ENCODE results near the gene FERMT1.

The FERMT1 gene

GRCh38 chr20:6030453-6031080 is 92.3 kb downstream of the FERMT1 start:
- no peak overlapping the region for H3K27ac ChIP-seq (ENCODE audit: low read depth, low read length)
- no peak overlapping the region for H2AFZ ChIP-seq (ENCODE audit: low read depth, low read length, severe bottlenecking)
- no peak overlapping the region for H3K9ac ChIP-seq (ENCODE audit: low read length)
- H3K9me3 ChIP-seq (ENCODE audit: insufficient read depth, low read length): no peaks in the 10 kb centered on the region
- H4K20me1 ChIP-seq (ENCODE audit: low read depth, low read length): 0 out of 2 replicates have a peak, but pooled peaks cover 3% of the 10 kb centered on the region
- peaks cover 4% of the 10 kb centered on the region for H3K79me2 ChIP-seq (ENCODE audit: insufficient read depth, low read length)
- H3K4me3 ChIP-seq (ENCODE audit: insufficient read depth, low read length, poor library complexity, severe bottlenecking): no peak overlapping the region
- no peak overlapping the region for H3K4me2 ChIP-seq (ENCODE audit: low read depth, low read length, poor library complexity, severe bottlenecking)
- peaks cover 2% of the 10 kb centered on the region; the same call in 1 of the 2 replicates for H3F3A ChIP-seq (ENCODE audit: insufficient read depth)
- H3K27me3 ChIP-seq (ENCODE audit: low read length): no peaks in the 10 kb centered on the region
- H3K9me2 ChIP-seq (replicated peaks; ENCODE audit: insufficient read depth, low read length): no peaks in the 10 kb centered on the region
- peaks cover 7% of the 10 kb centered on the region; the same call in 1 of the 2 replicates for H3K36me3 ChIP-seq (ENCODE audit: low read length)
- TF ChIP-seq EZH2phosphoT487 (conservative IDR thresholded peaks at IDR 0.05; ENCODE audit: low read length): no peak
- no peak for TF ChIP-seq CTCF (IDR thresholded peaks at IDR 0.05; ENCODE audit: insufficient read depth, low read length, poor library complexity, severe bottlenecking)

- no peak overlapping the region for H3K9ac ChIP-seq (ENCODE audit: low read length)
- no peak overlapping the region for H3K4me3 ChIP-seq (ENCODE audit: insufficient read depth, low read length, poor library complexity, severe bottlenecking)
- H3K79me2 ChIP-seq (ENCODE audit: insufficient read depth, low read length): peaks cover 4% of the 10 kb centered on the region
- H3K4me2 ChIP-seq (ENCODE audit: low read depth, low read length, poor library complexity, severe bottlenecking): no peak overlapping the region
- 0 out of 2 replicates have a peak, but pooled peaks cover 3% of the 10 kb centered on the region for H4K20me1 ChIP-seq (ENCODE audit: low read depth, low read length)
- H3K9me2 ChIP-seq (replicated peaks; ENCODE audit: insufficient read depth, low read length): no peaks in the 10 kb centered on the region
- no peak for TF ChIP-seq EZH2phosphoT487 (conservative IDR thresholded peaks at IDR 0.05; ENCODE audit: low read length)
- TF ChIP-seq CTCF (IDR thresholded peaks at IDR 0.05; ENCODE audit: insufficient read depth, low read length, poor library complexity, severe bottlenecking): no peak
- no peaks in the 10 kb centered on the region; the same call in 1 of the 2 replicates for H3K9me3 ChIP-seq (ENCODE audit: insufficient read depth, low read length)
- H3K27me3 ChIP-seq (ENCODE audit: low read length): no peaks in the 10 kb centered on the region
- peaks cover 7% of the 10 kb centered on the region; the same call in 1 of the 2 replicates for H3K36me3 ChIP-seq (ENCODE audit: low read length)
- no peak overlapping the region for H2AFZ ChIP-seq (ENCODE audit: low read depth, low read length, severe bottlenecking)
- no peak overlapping the region for H3K27ac ChIP-seq (ENCODE audit: low read depth, low read length)
- H3F3A ChIP-seq (ENCODE audit: insufficient read depth): peaks cover 2% of the 10 kb centered on the region; the same call in 1 of the 2 replicates
Observed at GRCh38 chr20:6029538-6029937, 93.3 kb downstream of the FERMT1 start.

- H3K27ac ChIP-seq (ENCODE audit: low read depth, low read length): no peak overlapping the region
- no peaks in the 10 kb centered on the region for H3K9me2 ChIP-seq (replicated peaks; ENCODE audit: insufficient read depth, low read length)
- H3K36me3 ChIP-seq (ENCODE audit: low read length): peaks cover 14% of the 10 kb centered on the region; the same call in 1 of the 2 replicates
- TF ChIP-seq EZH2phosphoT487 (conservative IDR thresholded peaks at IDR 0.05; ENCODE audit: low read length) (no peak), CTCF (IDR thresholded peaks at IDR 0.05; ENCODE audit: insufficient read depth, low read length, poor library complexity, severe bottlenecking) (no peak)
- no peak overlapping the region for H2AFZ ChIP-seq (ENCODE audit: low read depth, low read length, severe bottlenecking)
- no peak overlapping the region for H3K4me2 ChIP-seq (ENCODE audit: low read depth, low read length, poor library complexity, severe bottlenecking)
- no peak overlapping the region for H3K4me3 ChIP-seq (ENCODE audit: insufficient read depth, low read length, poor library complexity, severe bottlenecking)
- no peak overlapping the region for H3K9ac ChIP-seq (ENCODE audit: low read length)
- H3K27me3 ChIP-seq (ENCODE audit: low read length): no peaks in the 10 kb centered on the region
- 0 out of 2 replicates have a peak, but pooled peaks cover 3% of the 10 kb centered on the region for H4K20me1 ChIP-seq (ENCODE audit: low read depth, low read length)
- peaks cover 2% of the 10 kb centered on the region; the same call in 1 of the 2 replicates for H3F3A ChIP-seq (ENCODE audit: insufficient read depth)
- no peaks in the 10 kb centered on the region; the same call in 1 of the 2 replicates for H3K9me3 ChIP-seq (ENCODE audit: insufficient read depth, low read length)
- peaks cover 4% of the 10 kb centered on the region for H3K79me2 ChIP-seq (ENCODE audit: insufficient read depth, low read length)
Observed at GRCh38 chr20:6028818-6029217, 94.0 kb downstream of the FERMT1 start.
